ENCODE results near the gene CACNA2D2.

Gene CACNA2D2

DNA sequence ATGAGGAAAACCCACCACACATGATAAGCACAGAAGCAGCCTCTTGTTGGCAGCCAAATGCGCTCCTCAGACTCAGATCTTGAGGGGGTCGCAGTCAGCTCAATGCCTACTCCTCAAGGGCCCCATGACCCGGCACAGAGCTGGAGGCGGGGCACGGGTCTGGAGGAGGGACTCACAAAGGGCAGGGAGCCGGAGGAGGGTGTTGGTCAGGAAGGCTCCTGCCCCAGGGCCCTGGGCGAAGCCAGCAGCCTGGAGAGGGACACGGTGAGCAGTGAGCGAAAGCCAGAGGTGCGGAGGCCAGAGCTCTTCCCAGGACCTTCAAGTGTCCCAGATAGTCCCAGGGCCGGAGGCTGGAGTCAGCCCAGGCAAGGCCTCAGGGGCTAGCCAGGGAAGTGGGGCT, 9.8 kb downstream of the CACNA2D2 start:
- DNase-seq = no peak

DNA sequence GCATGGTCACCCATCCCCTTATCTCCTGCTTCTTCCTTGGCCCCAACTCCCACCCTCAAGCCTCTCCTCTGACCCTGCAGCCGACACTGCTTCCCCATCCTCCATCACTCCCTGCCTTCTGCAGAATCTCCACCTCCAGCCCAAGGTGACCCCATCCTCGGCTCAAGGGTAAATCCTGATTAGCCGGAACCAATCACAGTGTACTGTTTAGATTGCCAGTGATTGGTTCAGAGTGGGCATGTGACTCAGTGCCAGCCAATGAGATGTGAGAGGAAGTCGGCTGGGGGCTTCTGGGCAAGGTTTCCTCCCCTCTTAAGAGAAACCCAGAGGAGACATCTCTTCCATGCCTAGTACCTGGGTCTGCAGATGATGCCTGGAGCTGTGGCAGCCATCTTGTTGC, 10.3 kb downstream of the CACNA2D2 start:
- no peak for DNase-seq

DNA sequence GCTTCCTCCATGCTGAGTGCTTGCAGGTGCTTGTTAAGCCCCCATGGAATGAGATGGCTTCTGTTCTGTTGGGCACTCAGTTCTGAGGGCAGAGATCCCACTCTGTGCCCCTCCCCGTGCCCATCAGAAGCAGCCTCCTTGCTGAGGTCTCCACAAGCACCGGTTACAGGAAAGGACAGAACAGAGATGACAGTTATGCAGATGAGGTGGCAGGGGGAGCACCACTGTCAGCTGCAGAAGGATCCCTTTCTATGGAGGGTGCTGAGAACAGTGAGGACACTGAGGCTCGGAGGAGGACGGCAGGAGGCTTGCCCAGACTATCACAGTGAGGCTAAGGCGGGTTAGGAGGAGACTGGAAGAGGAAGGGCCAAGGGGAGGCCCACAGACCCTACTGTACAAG, 12.4 kb downstream of the CACNA2D2 start:
- DNase-seq = no peak

DNA sequence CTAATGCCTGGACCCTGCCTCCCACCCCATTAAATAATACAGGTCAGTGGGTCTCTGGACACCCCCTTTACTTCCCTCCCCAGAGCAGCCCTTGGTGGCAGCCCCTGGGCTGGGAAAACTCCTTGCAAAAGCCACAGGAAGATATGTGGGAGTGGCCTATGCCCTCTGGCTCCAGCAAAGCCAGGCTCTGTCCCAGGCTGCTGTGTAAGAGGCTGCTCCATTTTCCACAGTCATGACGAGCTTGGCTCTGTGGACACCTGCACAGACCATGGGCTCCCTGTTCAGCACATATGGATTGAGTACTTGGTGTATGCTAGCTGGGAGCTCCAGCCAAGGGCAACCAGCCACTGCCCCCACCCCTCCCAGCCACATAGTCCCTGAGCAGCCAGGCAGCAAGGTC, 13.0 kb downstream of the CACNA2D2 start:
- DNase-seq = no peak

DNA sequence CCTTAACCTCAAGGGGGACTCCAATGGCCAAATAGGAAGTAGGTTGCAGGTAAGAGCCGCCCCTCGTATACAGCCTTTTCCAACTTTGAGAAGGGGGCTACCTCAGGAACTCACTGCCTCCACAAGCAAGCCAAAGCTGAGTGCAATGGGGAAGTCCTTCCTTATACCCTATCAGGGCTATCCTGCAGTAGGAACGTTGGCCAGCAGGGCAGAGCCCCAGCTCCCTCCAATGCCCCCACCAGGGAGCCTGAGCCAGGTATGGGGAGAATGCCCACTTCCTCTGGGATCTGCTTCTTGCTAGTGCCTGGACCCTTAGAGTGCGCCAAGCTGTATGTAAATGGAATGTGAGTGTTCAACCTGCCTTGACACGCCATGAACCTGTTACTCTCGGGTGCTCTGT, 16.3 kb downstream of the CACNA2D2 start:
- no peak for DNase-seq

DNA sequence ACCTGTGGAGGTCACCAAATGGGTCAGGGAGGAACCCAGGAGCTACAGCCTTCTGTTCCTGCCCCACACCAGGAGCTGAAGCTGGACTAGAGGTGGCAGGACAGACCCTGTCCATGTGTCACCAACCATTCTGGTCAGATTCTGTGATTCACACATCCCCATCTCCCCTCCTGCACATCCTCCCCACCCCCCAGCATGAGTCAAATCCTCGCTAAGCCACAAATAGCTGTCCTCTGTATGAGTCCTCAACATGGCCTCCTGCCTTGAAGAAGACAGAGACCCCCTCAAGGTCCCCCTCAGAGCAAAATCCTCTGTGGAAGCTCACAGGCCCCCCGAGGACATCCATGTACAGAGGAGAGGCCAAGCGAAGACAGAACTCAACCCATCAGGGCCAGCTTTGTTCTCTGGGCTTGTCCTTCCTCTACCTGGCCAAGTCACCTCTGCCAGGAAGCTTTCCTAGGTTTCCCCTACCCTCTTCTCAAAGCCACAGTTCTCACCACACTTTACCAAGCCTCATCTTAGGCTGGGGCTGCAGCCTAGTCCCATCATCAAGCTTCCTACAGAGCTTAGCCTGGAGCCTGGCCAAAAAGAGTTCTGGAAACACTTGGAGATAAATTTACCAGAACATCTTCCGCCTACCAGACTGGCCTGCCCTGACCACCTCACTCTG, 17.1 kb downstream of the CACNA2D2 start:
- no peak for DNase-seq

DNA sequence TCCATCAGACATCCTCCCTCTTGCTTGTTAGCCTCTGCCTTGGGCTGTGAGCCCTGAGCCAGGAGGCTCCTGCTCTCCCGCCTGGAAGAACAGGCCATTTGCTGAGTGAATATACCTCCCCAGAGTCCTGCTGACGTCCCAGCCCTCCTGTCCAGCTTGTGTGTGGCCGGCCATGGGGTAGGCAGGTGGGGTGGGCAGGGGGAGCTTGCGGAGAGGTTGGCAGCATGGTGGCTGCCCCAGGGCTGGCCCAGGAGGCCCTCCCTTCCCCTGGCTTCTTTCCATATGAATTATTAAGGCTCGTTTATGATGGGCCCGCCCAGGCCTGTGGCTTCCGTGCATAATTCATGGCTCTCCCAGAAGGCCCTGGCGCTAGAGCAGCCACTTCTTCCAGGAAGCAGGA, 18.7 kb downstream of the CACNA2D2 start:
- DNase-seq = no peak

DNA sequence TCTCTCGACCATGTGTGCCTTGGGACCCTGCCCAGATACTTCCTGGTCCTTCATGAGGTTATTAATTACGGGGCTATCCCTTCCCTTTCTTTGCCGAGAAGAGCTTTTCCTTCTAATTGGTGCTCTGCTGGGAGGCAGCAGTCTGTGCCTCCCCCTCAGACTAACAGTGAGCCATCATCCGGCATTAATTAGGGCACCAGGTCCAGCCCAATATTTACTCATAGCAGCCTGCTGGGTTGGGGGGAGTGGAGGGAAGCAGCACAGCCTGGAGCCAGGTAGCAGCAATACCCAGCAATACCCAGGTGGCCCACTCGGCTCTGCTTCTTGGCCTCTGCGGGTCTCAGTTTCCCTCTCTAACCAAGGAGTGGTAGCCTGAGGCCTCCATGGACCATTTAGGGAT, 20.1 kb downstream of the CACNA2D2 start:
- no peak for DNase-seq

DNA sequence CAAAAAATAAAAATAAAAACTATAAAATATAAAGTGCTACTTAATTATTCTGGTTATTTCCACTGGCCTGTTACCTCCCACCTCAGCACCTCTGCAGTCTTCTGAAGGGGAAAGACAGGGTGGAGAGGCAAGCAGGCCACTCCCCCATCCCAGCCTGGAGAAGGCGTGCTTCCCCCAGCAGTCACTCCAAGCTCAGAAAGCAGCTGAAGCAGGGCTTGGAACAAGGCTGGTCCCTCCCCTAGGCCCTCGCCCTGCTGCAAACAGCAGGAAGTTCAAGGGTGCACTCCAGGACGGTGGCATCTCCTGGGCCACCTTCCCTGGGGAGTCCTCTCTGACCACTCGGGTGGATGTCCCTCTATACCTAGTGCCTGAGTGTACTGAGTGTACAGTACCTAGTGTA, 21.4 kb downstream of the CACNA2D2 start:
- DNase-seq = no peak

DNA sequence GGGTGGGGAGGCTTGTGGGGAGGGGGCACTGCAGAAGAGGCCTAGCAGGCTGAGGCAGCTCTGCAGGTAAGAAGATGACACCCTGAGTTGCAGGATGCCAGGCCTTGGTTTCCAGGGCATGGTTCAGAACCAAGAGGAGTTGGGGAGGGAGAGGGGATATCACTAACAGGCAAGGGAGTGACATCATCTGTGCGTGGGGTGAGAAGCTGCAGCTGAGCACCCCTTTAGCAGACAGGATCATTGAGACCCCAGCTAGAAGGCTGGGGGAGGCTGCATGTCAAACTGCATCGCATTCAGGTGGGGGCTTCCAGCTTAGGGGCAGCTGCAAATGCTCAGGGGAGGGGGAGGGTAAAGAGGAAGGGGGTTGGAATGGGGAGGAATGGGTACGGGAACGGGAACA, 23.0 kb downstream of the CACNA2D2 start:
- DNase-seq = no peak

DNA sequence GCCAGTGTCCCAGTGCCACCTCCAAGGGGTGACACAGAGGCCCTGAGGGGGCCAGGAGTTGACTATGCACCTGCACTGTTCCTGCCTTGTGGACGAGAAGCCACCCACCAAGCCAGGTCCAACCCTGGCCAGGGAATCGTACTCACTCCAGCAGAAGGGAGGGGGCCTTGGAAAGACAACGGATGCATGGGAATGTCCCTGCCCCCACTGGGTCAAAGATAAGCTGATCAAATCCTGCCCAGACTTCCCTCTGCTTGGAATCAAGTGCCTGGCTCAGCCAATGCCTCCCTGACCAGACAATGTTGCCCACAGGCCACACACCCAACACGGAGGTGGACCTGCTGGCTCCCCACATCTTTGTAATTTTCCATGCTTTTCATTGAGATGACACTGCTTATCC, 23.9 kb downstream of the CACNA2D2 start:
- no peak for DNase-seq

DNA sequence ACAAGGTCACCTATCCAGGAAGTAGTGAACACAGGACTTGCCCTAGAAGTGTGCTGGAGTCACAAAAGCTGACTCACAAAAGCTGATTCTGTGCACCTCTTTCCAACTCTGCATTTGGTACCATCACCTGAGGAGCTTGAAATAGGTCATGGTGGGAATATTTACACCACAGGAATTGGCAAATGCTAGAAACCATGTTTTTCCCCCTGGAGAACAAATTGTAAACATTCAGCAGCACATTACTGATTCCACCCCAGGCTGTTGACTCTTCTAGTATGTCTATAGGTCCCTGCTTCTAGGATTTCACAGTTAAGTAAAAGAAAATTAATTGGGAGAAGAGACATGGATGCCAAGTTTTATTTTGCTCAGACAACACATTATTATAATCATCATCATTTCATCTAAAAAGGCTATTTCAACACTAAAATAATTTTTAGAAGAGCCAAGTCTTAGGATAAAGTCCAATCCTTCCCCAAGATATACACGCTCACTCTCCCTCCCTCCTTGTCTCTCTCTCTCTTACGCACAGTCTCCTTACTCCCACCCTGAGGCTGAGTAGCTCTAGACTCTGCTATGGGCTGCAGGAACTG, 24.7 kb downstream of the CACNA2D2 start:
- DNase-seq = no peak

DNA sequence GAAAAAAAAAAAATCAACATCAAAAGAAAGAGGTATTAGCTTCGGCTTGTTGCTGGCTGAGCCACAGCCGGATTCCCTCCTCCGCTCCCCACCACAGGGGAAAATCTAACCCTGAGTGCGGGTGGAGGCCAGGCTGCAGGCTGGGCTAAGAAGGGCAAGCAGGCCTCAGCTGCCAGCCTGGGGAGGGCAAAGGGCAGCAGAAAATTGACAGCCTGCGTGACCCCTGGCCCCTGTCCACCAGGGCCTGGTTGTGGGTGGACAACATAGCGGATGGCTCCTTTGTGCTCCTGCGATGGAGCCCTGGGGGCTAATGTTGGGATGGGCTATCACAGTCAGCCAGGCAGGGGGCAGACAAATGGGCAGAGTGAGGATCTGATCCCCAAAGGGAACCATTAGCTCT, 25.4 kb downstream of the CACNA2D2 start:
- no peak for DNase-seq

DNA sequence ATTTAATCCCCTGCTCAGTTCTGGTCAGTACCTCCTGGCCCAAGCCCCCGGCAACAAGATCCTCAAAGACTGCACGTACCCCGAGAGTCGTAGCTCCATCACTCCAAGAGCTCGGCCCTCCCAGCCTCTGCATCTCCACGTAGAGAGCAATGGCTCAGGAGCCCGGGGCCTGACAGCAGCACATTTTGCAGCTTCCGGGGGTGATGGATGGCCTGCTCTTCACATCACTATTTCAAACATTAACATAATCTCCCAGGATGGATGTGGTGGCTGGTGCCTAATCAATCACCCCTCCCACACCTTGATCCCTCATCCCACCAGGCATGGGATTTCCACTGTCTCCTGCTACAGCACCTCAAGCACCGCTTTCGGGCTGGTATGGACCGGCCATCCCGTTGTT, 28.1 kb downstream of the CACNA2D2 start:
- DNase-seq = no peak

DNA sequence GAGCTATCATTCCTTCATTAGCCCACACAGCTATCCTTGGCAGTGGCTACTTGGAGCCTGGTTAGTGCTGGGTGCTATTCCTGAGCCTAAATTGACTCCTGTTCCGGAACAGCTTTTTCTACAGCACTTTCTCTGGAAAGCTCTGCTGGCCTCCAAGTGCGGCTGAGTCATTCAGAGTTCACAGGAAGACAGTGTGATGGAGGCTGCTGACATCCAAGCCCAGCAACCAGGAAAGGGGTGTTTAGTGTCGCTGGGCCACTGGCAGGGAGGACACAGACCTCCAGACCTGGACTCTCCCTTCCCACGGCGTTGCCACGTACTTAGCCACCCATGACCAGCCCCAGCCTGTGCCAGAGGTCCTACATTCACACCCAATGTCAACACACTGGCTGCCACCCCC, 28.7 kb downstream of the CACNA2D2 start:
- no peak for DNase-seq

DNA sequence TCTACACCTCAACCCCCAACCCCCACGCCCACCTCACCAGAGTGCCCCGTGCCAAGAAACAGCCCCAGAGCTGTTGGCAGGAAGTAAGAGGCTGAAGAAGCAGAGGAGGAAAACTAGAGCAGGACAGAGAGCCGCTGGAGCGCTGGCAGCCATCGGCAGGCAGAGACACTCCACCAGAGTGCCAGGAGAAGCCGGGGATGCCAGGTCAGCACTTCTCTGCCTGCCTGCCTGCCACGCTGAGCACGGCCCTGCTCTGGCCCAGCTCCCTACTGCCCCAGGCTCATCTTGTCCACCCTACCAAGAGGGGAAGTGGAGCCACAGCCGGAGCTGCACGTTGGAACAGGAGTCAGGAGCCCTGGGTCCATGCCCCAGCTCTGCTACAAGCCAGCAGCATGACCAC, 29.7 kb downstream of the CACNA2D2 start:
- no peak for DNase-seq

DNA sequence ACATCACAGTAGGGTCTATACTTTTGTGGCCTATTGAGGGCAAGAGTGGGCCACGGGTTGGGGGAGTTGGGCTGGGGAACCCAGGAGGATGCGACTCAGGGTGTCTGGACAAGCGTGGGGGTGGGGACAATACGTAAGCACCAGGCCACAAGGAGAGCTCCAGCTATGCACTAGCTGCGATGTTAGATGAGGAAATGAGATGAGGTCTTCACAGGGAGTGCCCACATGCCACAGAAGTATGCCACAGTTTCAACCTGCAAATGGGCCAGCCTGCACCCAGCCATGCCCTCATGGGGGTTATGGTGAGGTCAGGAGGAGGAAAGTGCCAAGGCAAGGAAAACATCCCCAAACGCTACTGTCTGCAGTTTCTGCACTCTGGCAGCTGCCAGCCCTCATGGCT, 30.5 kb downstream of the CACNA2D2 start:
- DNase-seq = no peak

DNA sequence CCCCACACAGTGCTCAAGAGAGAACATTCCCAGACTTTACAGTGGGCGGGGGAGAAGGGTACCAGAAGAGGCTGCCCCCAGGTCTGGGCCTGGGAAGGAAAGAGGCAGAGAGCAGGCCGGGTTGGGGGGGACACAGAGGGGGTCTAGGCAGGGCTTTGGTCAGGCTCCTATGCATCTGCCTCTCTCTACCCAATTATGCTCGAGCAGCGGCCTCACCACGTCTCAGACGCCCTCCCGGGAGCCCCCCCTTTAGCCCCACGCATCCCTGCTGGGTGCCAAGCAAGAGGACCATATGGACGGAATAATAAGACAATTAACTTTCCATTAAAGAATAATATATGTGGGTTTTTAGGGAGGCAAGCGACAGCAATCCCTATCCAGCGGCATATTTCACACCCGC, 32.8 kb downstream of the CACNA2D2 start:
- DNase-seq = peak; percentile 35

DNA sequence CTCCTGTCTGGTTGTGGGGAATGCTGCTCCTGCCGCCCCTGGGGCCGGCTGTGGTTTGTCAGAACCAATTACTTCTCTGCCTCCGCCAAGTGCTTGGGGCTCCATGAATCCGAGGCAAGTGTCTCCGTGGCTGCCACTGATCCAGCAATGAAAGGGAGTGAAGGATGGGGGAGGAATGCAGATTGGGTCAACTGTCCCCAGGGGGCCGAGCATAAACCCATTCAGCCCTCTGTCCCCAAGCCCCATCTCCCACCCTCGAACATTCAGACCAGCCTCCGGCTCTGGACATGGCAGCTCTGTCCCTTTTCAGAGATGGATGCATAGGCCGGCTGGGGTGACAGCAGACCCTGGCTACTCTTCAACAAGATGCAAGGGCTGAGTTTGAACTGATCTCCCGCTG, 35.5 kb downstream of the CACNA2D2 start:
- no peak for DNase-seq

DNA sequence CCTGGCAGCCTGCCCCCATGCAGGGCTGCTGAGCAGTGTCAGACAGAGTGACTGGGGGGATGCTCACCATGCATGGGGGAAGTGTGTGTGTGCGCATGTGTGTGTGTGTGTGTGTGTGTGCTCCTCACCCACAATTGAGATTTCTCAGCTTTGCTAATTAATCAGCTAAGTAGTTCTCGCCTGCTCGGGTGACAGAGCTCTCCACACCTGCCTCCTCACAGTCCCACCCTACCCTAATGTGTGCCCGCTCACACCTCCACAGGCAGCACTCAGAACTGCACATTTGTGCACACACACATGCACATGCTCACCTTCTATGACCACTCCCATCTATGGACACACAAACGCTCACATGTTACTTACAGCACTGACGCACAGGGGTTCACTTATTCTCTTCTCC, 37.3 kb downstream of the CACNA2D2 start:
- DNase-seq = no peak

DNA sequence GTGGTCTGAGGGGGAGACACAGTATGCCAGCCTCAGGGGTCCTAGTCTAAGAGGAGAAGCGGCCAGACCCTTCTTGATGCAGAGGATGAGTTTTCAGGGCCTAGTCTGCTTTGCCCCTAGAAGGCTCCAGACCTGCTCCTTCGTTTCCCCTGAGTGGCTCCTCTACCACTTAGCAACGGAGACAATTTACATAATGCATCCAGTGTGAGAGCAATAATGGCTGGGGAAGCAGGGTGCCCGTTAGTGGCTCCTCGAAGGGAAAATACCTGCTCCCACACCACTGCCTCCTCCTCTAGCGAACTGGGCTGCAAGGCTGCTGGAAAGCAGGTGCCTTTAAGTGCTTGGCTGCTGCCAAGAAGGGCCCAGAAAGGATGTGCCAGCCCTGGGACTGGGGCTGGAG, 38.9 kb downstream of the CACNA2D2 start:
- DNase-seq = no peak

DNA sequence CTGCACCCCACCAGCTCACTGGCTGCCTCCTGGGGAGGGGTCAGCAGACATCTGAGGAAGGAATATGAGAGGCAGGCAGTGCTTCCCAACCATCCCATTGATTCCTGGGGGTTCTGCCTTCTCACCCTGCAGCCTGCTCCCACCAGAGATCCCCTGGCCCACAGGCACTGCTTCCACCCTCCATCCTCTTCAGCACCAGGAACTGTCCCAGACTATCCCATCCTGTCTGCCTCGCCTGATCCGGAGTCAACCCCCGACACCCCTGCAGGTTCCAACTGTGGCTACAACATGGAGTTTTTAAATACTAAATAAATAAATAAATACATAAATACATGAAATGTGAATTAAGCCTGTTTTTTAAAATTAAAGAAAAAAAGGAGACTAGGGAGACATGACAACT, 43.6 kb downstream of the CACNA2D2 start:
- no peak for DNase-seq

DNA sequence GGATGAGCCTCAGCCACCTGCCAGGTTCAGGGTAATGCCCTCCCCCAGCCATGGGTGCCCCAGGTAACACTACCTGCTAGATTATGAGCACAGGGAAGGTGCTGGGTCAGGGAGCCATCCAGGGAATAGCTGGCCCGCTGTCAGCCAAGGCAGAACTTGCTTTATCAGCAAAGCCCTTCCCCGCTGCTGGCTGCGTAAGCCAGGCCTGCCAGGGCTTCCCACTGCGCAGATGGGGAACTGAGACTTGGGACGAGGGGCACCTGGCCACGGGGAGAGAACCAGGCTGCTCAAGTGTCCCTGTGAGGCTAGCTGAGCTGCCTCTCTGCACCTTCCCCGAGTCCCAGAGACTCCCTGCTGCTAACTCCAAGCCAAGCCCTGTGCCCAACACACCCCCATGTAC, 45.4 kb downstream of the CACNA2D2 start:
- DNase-seq = no peak

DNA sequence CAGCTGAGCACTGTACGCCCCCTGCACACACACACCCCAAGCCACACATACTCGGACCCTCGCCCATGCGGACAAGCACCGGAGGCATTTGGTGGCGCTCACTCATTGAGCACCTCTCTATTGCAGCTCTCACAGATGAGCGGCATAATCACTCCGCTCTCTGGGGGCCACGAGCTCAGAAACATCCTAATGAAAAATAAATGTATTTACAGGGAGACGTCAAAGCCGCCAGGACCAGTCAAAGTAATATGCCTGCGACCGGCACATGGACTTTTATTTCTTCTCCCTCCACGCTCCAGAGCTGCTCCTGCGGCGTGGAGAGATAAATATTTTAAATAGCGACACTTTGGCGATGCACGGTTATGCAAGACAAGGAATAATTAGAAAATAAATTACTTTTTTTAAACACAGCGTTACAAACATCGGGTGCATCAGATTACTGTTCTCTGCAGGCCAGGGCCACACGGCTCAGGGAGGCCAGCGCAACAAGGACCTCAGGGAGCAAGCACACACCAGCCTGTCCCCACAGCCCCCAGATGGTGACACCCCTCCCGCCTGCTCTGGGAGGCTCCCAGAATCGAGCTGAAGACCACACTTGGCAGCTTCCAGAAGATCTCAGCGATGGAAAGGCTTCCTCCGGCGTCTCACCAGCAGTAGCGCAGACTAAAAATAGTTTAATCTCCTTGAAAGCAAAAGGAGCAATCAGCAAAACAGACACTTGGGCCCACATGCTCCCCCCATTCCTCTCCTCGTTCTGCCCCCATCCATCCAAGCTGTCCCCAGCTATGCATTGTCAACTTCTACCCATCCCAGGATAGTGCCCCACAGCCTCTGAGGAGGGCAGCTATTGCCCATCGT, 48.0 kb downstream of the CACNA2D2 start:
- no peak for DNase-seq

Data from DMS 273 treated with DMSO at 0.1 percent for 48 hours (cell line).